Measurements from ENCODE around the gene PTGER3.

- TF ChIP-seq, protein P1, sequence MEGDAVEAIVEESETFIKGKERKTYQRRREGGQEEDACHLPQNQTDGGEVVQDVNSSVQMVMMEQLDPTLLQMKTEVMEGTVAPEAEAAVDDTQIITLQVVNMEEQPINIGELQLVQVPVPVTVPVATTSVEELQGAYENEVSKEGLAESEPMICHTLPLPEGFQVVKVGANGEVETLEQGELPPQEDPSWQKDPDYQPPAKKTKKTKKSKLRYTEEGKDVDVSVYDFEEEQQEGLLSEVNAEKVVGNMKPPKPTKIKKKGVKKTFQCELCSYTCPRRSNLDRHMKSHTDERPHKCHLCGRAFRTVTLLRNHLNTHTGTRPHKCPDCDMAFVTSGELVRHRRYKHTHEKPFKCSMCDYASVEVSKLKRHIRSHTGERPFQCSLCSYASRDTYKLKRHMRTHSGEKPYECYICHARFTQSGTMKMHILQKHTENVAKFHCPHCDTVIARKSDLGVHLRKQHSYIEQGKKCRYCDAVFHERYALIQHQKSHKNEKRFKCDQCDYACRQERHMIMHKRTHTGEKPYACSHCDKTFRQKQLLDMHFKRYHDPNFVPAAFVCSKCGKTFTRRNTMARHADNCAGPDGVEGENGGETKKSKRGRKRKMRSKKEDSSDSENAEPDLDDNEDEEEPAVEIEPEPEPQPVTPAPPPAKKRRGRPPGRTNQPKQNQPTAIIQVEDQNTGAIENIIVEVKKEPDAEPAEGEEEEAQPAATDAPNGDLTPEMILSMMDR (IDR thresholded peaks at IDR 0.05) = no peak
- TF ChIP-seq POLR2AphosphoS5 (IDR thresholded peaks at IDR 0.05) = no peak
Observed at GRCh38 chr1:71053146-71053545, 5.5 kb upstream of the PTGER3 start.

Measured in upper lobe of left lung (tissue), 4 donors.